ENCODE results near the gene UQCR10.

DNA sequence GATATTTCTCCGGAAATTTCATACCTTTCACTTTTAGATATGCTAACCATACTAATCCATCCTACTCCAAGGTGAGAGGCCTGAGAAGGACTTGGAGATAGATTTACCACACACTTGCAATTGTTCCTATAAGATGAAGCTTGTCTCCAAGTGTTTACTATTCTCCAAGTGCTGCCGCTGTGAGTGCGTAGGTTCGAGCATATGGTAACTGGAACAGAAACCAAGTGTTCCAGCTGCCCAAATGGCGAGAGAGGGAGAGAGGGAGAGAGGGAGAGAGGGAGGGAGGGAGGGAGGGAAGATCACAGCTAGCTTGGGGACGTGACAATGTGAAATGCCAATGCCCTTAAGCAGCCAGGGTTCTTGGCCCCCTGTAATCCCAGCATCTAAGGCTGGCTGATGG lies 49.4 kb downstream of the UQCR10 start:
- no peak for TF ChIP-seq MAX (IDR thresholded peaks at IDR 0.05)
- TF ChIP-seq EP300 (IDR thresholded peaks at IDR 0.05; ENCODE audit: borderline replicate concordance): no peak
- TF ChIP-seq REST (IDR thresholded peaks at IDR 0.05; ENCODE audit: low read depth): no peak
- no peak for TF ChIP-seq YY1 (IDR thresholded peaks at IDR 0.05; ENCODE audit: low read depth)
